Superior temporal gyrus (tissue), 1 donor: ENCODE results near the gene ZNF646.

Source experiments
- DNase-seq: peaks from one replicate; pipeline ENCODE4 v3.0.0-alpha.2; 2016; ENCODE audit errors: extremely low spot score

The ZNF646 gene

GRCh38 chr16:31108035-31108793, 34.0 kb downstream of the ZNF646 start, which contains the start of gene BCKDK:
BCKDK (plus strand) TSS chr16:31108386; CDS start chr16:31109224, 838 bp downstream.
- DNase-seq: peak; percentile 77

GRCh38 chr16:31108794-31109558, 34.8 kb downstream of the ZNF646 start:
- no peak for DNase-seq

- no peak for DNase-seq
Measured at GRCh38 chr16:31109622-31110021, 35.4 kb downstream of the ZNF646 start.

GRCh38 chr16:31110106-31111034, 36.1 kb downstream of the ZNF646 start:
- DNase-seq: no peak

GRCh38 chr16:31111881-31112466, 37.8 kb downstream of the ZNF646 start:
- no peak for DNase-seq

- no peak for DNase-seq
Measured at GRCh38 chr16:31112711-31113110, 38.5 kb downstream of the ZNF646 start.

- no peak for DNase-seq
Measured at GRCh38 chr16:31113121-31114120, 39.2 kb downstream of the ZNF646 start.

- no peak for DNase-seq
Measured at GRCh38 chr16:31114468-31114867, 40.2 kb downstream of the ZNF646 start.

GRCh38 chr16:31117384-31118222, 43.4 kb downstream of the ZNF646 start, which contains the start of gene KAT8:
KAT8 (plus strand) TSS chr16:31117664; CDS start chr16:31117682, 18 bp downstream.
- peak; percentile 99 for DNase-seq

- DNase-seq: peak; percentile 15
Measured at GRCh38 chr16:31118223-31119155, 44.3 kb downstream of the ZNF646 start.

GRCh38 chr16:31120129-31120528, 45.9 kb downstream of the ZNF646 start:
- DNase-seq: no peak

GRCh38 chr16:31125844-31126243, 51.6 kb downstream of the ZNF646 start:
- no peak for DNase-seq

GRCh38 chr16:31127182-31127581, 53.0 kb downstream of the ZNF646 start:
- no peak for DNase-seq

- DNase-seq: peak; percentile 10
Measured at GRCh38 chr16:31128711-31129567, 54.7 kb downstream of the ZNF646 start.

- peak; percentile 14 for DNase-seq
Measured at GRCh38 chr16:31129568-31130335, 55.5 kb downstream of the ZNF646 start.

- no peak for DNase-seq
Measured at GRCh38 chr16:31130336-31130891, 56.2 kb downstream of the ZNF646 start.
